ENCODE data around the gene FGGY. TPM values are rescaled to one million over a fixed set of nuclear protein-coding genes. Genes with fewer than 3 reads are reported as not detected.

The FGGY gene
- total RNA-seq, 1 donor from 2014 or later: 16.4 TPM

DNA sequence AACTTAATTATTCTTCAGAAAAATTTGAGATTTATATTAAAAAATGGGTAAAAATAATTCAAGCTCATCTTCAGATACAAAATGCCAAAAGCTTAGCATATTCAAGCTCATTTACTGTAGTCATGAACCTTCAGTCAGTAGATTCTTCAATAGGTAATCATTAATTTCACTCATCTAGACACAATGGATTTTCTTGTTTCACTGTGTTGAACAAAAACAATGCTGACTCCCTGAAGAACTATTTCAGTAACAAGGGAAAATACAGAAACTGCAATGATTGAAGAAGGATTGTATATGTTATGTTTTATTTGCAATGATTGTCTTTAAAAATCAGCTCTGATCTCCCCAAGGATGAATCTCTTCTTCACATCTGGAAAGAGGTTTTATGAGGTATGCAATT is 508.7 kb downstream of the FGGY start:
- no peak for DNase-seq (ENCODE audit: low read depth, low spot score)
- Mint-ChIP-seq H3K36me3 (ENCODE audit: low read depth) (no peaks in the 10 kb centered on the region), H3K27ac (ENCODE audit: unreplicated experiment) (no peak overlapping the region), H3K4me1 (no peaks in the 10 kb centered on the region), H3K9me3 (peaks cover 2% of the 10 kb centered on the region), H3K4me3 (no peak overlapping the region), H3K27me3 (ENCODE audit: low read depth) (peaks cover 16% of the 10 kb centered on the region)
- TF ChIP-seq, protein P1, sequence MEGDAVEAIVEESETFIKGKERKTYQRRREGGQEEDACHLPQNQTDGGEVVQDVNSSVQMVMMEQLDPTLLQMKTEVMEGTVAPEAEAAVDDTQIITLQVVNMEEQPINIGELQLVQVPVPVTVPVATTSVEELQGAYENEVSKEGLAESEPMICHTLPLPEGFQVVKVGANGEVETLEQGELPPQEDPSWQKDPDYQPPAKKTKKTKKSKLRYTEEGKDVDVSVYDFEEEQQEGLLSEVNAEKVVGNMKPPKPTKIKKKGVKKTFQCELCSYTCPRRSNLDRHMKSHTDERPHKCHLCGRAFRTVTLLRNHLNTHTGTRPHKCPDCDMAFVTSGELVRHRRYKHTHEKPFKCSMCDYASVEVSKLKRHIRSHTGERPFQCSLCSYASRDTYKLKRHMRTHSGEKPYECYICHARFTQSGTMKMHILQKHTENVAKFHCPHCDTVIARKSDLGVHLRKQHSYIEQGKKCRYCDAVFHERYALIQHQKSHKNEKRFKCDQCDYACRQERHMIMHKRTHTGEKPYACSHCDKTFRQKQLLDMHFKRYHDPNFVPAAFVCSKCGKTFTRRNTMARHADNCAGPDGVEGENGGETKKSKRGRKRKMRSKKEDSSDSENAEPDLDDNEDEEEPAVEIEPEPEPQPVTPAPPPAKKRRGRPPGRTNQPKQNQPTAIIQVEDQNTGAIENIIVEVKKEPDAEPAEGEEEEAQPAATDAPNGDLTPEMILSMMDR (conservative IDR thresholded peaks at IDR 0.05): no peak

Small RNA genes lying within 50 kb of the gene (microRNA-seq; reads per million reads assigned to microRNA genes)
- not detected for gene MIR4711

All from neural crest cell (in vitro differentiated cells).